Endothelial cell of umbilical vein (primary cell): ENCODE data around the gene RBM18.

Experiments used
- CTCF ChIP-seq, 2 donors: IDR thresholded peaks; 1 replicate in 1 of 2; 2 replicates in 1 of 2; pipeline ENCODE4 v1.5.1; 2011; ENCODE audit warnings: low read length in 2 of 2, mild to moderate bottlenecking in 2 of 2, moderate library complexity in 2 of 2, control low read depth in 1 of 2, inconsistent platforms in 1 of 2, low read depth in 1 of 2; ENCODE audit not compliant: insufficient read depth in 1 of 2; ENCODE audit errors: extremely low read depth in 1 of 2
- JUN ChIP-seq: IDR thresholded peaks from 2 replicates; pipeline ENCODE4 v1.6.1; 2011; ENCODE audit warnings: borderline replicate concordance, low read depth; ENCODE audit not compliant: insufficient read length, insufficient read depth

GRCh38 chr9:122307925-122308324 lies 43.3 kb upstream of the RBM18 start:
- TF ChIP-seq CTCF (IDR thresholded peaks at IDR 0.05; ENCODE audit: extremely low read depth in 1 of 2, insufficient read depth in 1 of 2, low read depth in 1 of 2, low read length in 2 of 2) (no peak), JUN (peak; percentile 35)
